ENCODE measurements around the gene IPO7. TPM values are rescaled to one million over a fixed set of nuclear protein-coding genes. Genes with fewer than 3 reads are reported as not detected.
A peak's percentile ranks its signal among the peaks of the same experiment; 100 is the strongest.

IPO7 gene
- total and polyA plus RNA-seq, 8 donors: 91.1 to 152 (median 101) TPM

DNA sequence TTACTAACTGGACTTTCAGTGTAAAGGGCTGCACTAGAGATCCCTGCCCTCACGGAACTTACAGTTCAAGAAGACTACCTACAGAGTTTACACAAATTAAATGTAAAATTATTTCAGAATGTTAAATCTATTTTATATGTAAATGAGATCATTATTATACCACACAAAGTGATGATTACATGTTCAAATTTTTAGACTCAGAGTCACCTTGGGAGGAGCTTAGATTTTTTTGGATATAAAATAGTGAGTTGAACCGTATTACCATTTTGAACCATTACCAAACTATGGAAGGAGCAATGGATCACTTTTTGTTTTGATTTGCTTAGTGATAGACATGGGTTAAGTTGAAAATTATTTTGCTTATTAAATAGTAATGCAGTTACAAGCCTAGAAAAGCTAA is 1.6 kb downstream of the IPO7 start:
- intact Hi-C loops (cut with DNase I): no loop called here
- Histone ChIP-seq H3K27ac (peak overlapping the region in 1 of 2 donors; percentile 94), H3K9me3 (no peaks in the 10 kb centered on the region), H3K36me3 (peaks cover 0 to 11% of the 10 kb centered on the region in 2 donors), H3K27me3 (no peaks in the 10 kb centered on the region), H3K4me1 (peaks cover 3 to 53% of the 10 kb centered on the region in 2 donors), H3K4me3 (peak overlapping the region; percentile 92 to 99)
- TF ChIP-seq, protein P1, sequence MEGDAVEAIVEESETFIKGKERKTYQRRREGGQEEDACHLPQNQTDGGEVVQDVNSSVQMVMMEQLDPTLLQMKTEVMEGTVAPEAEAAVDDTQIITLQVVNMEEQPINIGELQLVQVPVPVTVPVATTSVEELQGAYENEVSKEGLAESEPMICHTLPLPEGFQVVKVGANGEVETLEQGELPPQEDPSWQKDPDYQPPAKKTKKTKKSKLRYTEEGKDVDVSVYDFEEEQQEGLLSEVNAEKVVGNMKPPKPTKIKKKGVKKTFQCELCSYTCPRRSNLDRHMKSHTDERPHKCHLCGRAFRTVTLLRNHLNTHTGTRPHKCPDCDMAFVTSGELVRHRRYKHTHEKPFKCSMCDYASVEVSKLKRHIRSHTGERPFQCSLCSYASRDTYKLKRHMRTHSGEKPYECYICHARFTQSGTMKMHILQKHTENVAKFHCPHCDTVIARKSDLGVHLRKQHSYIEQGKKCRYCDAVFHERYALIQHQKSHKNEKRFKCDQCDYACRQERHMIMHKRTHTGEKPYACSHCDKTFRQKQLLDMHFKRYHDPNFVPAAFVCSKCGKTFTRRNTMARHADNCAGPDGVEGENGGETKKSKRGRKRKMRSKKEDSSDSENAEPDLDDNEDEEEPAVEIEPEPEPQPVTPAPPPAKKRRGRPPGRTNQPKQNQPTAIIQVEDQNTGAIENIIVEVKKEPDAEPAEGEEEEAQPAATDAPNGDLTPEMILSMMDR (IDR thresholded peaks at IDR 0.05): no peak
- ATAC-seq (no peak), DNase-seq (no peak)

DNA sequence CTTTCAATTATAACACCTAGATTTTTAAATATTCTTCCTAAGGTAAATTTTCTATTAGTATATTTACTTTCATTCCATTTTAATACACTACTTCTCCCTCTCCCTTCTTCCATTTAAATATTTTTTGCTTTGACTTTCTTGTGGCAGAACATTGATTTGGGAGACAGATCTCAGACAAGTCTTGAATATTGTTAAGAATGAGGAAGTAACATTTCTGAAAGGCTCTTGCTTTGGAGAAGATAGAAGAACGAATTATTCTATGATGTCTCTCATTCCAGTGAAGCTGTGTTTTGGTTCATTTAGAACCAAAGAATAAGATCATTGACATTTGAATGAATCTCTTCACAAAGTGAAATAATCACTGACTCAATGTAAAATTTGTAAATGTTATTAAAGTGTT is 2.4 kb downstream of the IPO7 start:
- Histone ChIP-seq H3K4me3 (peak overlapping the region in 1 of 2 donors; percentile 92), H3K9me3 (no peaks in the 10 kb centered on the region), H3K4me1 (peaks cover 3 to 58% of the 10 kb centered on the region in 2 donors), H3K27ac (no peak overlapping the region), H3K36me3 (peaks cover 0 to 11% of the 10 kb centered on the region in 2 donors), H3K27me3 (no peaks in the 10 kb centered on the region)
- ATAC-seq (no peak), DNase-seq (no peak)
- TF ChIP-seq, protein P1 (IDR thresholded peaks at IDR 0.05): no peak
- intact Hi-C loops (cut with DNase I): no loop called here

DNA sequence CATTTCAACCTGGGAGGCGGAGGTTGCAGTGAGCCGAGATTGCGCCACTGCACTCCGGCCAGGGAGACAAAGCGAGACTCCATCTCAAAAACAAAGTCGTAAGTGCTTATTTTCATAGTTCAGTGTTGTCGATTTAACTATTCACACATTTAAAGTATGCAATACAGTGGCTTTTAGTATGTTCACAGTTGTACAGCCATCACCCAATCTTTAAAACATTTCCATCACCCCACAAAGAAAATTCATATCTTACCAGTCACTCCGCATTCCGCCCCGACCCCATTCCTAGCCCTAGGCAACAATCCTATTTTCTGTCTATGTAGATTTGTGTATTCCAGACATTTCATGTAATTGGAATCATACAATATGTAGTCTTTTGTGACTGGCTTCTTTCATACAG is 11.9 kb downstream of the IPO7 start:
- Histone ChIP-seq H3K4me1 (peaks cover 9 to 37% of the 10 kb centered on the region in 2 donors), H3K36me3 (peaks cover 0 to 9% of the 10 kb centered on the region in 2 donors), H3K27ac (no peak overlapping the region), H3K9me3 (no peaks in the 10 kb centered on the region), H3K27me3 (no peaks in the 10 kb centered on the region), H3K4me3 (no peak overlapping the region)
- intact Hi-C loops (cut with DNase I): no loop called here
- ATAC-seq (no peak), DNase-seq (no peak)
- TF ChIP-seq, protein P1 (IDR thresholded peaks at IDR 0.05): no peak

DNA sequence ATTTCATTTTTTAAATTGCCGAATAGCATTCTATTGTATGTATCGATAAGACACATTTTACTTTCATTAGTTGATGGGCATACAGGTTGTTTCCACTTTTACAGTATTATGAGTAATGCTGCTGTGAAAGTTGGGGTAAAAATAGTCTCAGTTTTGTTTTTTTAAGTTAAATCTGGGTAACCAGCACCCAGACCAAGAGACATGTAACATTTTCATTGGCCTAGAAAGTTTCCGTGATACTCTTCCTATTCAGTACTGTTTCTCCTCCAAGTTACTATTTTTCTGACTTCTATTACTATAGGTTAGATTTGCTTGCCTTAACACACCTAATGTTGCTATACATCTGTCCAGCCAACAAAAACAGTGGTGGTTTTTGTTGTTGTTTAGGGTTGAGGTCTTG is 12.3 kb downstream of the IPO7 start:
- TF ChIP-seq, protein P1 (IDR thresholded peaks at IDR 0.05): no peak
- no peak for DNase-seq
- no peaks in the 10 kb centered on the region for H3K27me3 ChIP-seq
- H3K4me3 ChIP-seq: no peak overlapping the region
- ATAC-seq: no peak
- H3K27ac ChIP-seq: no peak overlapping the region
- intact Hi-C loops (cut with DNase I): no loop called here
- H3K36me3 ChIP-seq: peaks cover 0 to 9% of the 10 kb centered on the region in 2 donors
- peaks cover 9 to 32% of the 10 kb centered on the region in 2 donors for H3K4me1 ChIP-seq
- no peaks in the 10 kb centered on the region for H3K9me3 ChIP-seq

DNA sequence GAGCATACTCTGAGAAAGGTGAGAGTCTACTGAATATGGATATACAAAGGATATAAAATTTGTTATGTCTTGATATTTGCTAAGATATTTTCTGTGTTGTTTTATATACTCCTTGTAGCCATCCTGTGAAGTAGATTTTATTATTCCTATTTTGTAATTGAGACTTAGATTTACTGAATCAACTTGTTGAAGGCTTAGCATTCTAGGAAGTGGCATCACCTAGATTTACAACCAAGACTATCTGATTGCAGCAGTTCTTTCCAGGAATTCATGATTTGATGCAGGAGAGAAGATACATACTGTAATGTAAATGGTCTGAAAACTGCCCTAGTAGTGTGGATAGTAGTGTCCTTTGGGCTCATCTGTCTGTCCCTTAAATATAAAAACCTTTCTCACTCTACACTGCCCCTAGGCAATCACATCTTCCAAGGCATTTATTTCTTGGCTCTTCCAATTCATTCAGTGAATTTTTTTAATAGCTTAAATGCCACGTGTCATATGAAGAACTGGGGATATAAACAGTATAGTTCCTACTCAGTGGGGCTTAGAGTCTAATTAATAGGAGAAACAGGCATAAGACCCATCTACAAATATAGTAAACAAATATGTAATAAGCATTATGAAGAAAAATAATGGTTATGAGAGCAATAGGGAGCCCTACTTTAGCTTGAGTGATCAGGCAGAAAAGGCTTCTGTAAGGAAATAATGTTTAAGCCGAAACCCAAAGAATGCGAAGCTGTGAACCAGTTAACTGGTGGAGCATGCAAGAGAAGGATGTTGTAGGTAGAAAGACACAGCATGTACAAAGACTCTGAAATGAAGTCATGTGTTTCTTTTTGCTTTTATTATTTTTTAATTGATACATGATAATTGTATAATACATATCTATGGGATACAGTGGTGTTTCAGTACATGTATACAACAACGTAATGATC is 13.6 kb downstream of the IPO7 start:
- no peaks in the 10 kb centered on the region for H3K9me3 ChIP-seq

More for the DNA sequence above, 13.6 kb downstream of the IPO7 start:
- Histone ChIP-seq H3K27me3 (no peaks in the 10 kb centered on the region), H3K4me1 (peaks cover 2 to 24% of the 10 kb centered on the region in 2 donors), H3K27ac (no peak overlapping the region), H3K4me3 (no peak overlapping the region), H3K36me3 (peaks cover 0 to 7% of the 10 kb centered on the region in 2 donors)
- no peak for ATAC-seq
- no peak for DNase-seq
- intact Hi-C loops (cut with DNase I): no loop called here
- TF ChIP-seq, protein P1 (IDR thresholded peaks at IDR 0.05): no peak
